Retinal pigment epithelial cell (primary cell): ENCODE data around the gene CDH8.

Source experiments
- DNase-seq: peaks from one replicate; pipeline ENCODE4 v3.0.0-alpha.2; 2010; ENCODE audit warnings: low read depth
- H3K4me3 ChIP-seq: 2 replicates; pipeline ENCODE4 v1.5.1; 2011; ENCODE audit warnings: mild to moderate bottlenecking, low read length, control low read depth, moderate library complexity
- CTCF ChIP-seq: conservative IDR thresholded peaks from 2 replicates; pipeline ENCODE4 v1.5.1; 2011; ENCODE audit warnings: low read depth, low read length, control low read depth, inconsistent platforms

Gene CDH8

GRCh38 chr16:61879306-61879705, 156.9 kb downstream of the CDH8 start:
- no peak for DNase-seq
- no peak for TF ChIP-seq CTCF
- H3K4me3 ChIP-seq, result no peak overlapping the region

DNA sequence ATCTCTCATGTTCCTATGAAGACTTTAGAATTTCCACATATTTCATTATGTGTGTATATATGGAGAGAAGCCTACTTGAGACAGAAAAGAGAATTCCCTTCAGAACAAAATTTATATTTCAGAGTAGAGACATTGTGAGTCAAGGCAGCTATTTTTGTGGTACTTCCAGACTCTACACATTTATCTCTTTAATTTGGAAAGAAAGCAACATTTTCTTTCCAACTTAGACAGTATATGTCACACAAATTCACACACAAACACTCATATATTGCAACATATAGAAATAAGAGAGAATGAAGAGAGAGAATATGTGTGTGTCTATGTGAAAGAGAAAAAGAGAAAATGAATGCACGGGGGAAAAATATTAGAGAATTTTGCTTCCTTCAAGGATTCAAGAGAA, 158.8 kb downstream of the CDH8 start:
- no peak overlapping the region for H3K4me3 ChIP-seq
- DNase-seq, result no peak
- TF ChIP-seq CTCF, result no peak

- H3K4me3 ChIP-seq, result no peak overlapping the region
- no peak for TF ChIP-seq CTCF
- no peak for DNase-seq
Observed at GRCh38 chr16:61872778-61873119, 163.5 kb downstream of the CDH8 start.

DNA sequence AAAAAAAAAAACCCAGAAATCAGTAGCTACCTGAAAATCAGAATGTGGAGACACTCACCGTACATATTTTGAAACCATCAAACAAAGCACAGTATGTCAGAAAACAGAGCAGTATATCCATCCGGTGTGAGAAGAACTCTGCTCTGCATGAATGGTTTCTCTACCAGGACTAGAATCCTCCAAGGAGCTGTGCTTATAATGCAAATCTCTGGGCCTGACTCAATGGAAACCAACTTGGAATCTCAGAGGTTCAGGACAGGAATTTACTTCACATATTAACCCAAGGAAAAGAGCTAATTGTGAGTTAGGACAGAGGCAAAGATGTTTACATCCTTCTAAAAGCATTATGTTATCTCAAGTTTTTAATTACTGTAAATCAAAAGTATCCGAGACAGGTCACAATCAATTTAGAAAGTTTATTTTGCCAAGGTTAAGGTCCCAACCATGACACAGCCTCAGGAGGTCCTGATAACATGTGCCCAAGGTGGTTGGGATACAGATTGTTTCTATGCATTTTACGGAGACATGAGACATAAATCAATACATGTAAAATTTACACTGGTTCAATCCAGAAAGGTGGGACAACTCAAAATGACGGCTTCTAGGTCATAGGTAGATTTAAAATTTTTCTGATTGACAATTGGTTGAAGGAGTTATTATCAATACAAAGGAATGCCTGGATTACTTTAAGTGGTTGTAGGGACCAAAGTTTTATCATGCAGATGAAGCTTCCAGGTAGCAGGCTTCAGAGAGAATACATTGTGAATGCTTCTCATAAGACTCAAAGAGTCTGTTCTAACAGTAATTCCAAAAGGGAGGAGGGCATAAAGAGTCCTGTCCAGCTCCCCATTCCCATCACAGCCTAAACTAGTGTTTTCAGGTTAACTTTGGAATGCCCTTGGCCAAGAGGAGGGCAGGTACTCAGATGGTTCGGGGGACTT, 164.1 kb downstream of the CDH8 start:
- DNase-seq, result no peak
- TF ChIP-seq CTCF, result no peak
- no peak overlapping the region for H3K4me3 ChIP-seq

DNA sequence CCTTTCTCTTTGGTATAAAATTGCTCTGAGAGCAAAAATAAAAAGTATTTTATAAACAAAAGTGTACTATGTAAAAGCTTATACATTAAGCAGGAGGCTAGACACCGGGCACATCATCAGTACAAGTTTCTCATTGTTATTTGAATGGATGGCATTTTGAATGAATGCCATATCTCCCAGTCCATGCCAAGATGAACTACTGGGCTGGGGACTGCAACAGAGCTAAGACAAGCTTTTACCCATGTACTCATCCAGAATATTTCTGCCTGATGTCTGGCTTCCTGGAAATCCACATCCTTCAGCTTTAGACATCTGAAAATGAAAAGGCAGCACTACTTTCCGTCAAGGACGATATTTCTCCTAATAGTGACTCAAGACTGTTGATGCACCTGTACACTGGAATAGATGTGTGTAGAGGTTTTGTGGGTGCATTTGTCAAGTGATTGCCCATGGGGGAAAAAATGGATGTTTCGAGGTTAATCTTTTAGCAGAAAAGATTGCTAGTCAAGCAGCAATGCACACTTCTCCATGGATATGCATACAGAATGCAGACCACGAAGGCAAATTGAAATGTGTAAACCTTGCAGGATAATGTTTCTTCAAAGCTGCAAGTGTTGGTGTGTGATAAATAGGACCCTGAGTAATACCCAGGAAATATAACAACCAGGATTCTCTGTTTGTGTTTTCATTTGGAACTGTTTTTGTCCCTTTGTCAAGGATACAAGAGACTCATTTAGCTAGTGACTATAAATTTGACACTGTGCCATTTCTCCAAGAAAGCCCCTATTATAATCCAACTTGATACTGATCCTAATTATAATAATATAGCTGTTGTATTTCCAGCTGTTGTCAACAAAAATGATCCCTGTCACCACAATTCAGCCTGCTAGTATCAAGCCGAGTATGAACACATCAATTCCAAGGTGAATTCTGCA, 173.8 kb downstream of the CDH8 start:
- TF ChIP-seq CTCF, result no peak
- no peak for DNase-seq
- no peak overlapping the region for H3K4me3 ChIP-seq

DNA sequence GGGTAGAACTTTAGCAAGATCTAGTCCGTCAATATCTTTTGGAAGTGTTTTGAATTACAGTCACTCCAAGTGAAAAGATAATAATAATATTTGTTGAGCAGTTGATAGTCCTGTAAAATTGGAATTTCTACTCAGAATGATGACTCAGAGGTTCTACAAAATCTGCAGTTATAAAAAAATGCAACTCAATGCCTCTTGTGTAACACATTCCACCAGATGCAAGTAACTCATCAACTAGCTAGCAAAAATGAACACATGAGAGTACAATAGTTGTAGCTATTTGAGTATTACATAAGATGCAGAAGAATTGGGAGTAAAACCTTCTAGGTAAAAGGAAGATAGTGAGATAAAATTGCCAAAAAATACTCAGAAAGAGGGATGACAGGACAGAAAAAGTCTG, 177.2 kb downstream of the CDH8 start:
- no peak for DNase-seq
- no peak overlapping the region for H3K4me3 ChIP-seq
- no peak for TF ChIP-seq CTCF
